Large intestine (tissue), 3 donors: ENCODE data around the gene KCNIP3. TPM values are rescaled to one million over a fixed set of nuclear protein-coding genes. Genes with fewer than 3 reads are reported as not detected.

Experiments used
- DNase-seq, 2 donors: peaks; one replicate each; pipeline versions ENCODE4 v3.0.0 to v3.0.0-alpha.2; 2013
- H3K27ac ChIP-seq: one replicate; pipeline ENCODE4 v1.5.1; 2013; ENCODE audit warnings: low read length
- H3K27me3 ChIP-seq: 2 replicates; pipeline ENCODE4 v1.6.1; 2013; ENCODE audit warnings: low read length; ENCODE audit not compliant: control insufficient read depth, insufficient read depth
- H3K36me3 ChIP-seq: 2 replicates; pipeline ENCODE4 v1.6.1; 2013; ENCODE audit warnings: low read length; ENCODE audit not compliant: control insufficient read depth, insufficient read depth
- H3K4me1 ChIP-seq: one replicate; pipeline ENCODE4 v1.6.1; 2013; ENCODE audit warnings: low read length; ENCODE audit not compliant: control insufficient read depth, insufficient read depth
- H3K4me3 ChIP-seq: one replicate; pipeline ENCODE4 v1.5.1; 2013; ENCODE audit warnings: low read length
- H3K9me3 ChIP-seq: one replicate; pipeline ENCODE4 v1.6.1; 2013; ENCODE audit warnings: mild to moderate bottlenecking, low read depth, low read length, moderate library complexity; ENCODE audit not compliant: control insufficient read depth
- WGBS: methylation state at CpG from one replicate; pipeline ENCODE4 v1.1.5; 2013; ENCODE audit warnings: low lambda C conversion rate; ENCODE audit not compliant: insufficient coverage; 5-methylcytosine and 5-hydroxymethylcytosine counted together
- polyA plus RNA-seq: library from polyadenylated mRNA; unstranded; fragments of 120-200 nt; gene quantifications from one replicate; pipeline ENCODE4 v1.2.1, GENCODE V29; 2013

The KCNIP3 gene
- polyA plus RNA-seq, 1 donor: 2.1 TPM

DNA sequence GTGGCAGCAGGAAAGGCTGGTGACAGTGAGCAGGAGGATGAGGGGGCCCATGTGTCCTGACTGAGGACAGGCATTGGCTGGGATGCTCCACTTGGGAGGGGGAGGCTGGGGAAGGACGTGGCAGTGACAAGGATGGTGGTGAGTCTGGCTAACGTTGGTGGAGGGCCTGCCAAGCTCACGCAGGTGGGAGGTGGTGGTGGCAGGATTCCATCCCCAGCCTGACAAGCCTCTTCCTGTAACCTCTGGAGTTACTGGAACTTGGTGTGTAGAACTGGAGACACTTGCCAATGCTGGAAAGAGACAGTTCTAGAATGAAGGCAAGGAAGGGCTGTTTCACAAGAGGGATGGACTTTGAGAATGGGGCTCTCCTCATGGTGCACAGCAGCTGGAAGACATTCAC is 14.7 kb upstream of the KCNIP3 start:
- DNase-seq: no peak
- no peaks in the 10 kb centered on the region for H3K9me3 ChIP-seq
- H3K4me1 ChIP-seq: peaks cover 3% of the 10 kb centered on the region
- no peak overlapping the region for H3K4me3 ChIP-seq
- H3K36me3 ChIP-seq: no peaks in the 10 kb centered on the region
- no peak overlapping the region for H3K27ac ChIP-seq
- H3K27me3 ChIP-seq: no peaks in the 10 kb centered on the region
- WGBS: no CpG with 5 or more reads among the region's 3 CpGs

DNA sequence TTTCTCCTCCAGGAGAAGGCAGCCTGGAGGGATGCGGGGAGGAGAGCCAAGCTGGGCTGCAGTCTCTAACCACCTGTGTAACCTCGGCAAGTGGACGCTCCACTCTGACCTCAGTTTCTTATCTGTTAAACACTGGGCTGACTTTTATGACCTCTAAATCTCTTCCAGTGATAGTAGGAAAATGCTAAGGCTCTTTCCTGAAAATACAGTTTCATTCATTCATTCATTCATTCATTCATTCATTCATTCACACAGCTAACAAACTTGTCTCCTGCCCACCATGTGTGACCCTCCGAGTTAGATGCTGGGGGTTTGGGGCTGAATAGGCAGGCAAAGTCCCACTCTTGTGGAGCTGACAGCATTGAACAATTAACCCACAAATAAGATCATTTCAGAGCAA is 13.6 kb upstream of the KCNIP3 start:
- Histone ChIP-seq H3K36me3 (no peaks in the 10 kb centered on the region), H3K27ac (no peak overlapping the region), H3K4me1 (no peaks in the 10 kb centered on the region), H3K9me3 (no peaks in the 10 kb centered on the region), H3K27me3 (no peaks in the 10 kb centered on the region), H3K4me3 (no peak overlapping the region)
- no CpG with 5 or more reads among the region's 4 CpGs for WGBS
- no peak for DNase-seq

DNA sequence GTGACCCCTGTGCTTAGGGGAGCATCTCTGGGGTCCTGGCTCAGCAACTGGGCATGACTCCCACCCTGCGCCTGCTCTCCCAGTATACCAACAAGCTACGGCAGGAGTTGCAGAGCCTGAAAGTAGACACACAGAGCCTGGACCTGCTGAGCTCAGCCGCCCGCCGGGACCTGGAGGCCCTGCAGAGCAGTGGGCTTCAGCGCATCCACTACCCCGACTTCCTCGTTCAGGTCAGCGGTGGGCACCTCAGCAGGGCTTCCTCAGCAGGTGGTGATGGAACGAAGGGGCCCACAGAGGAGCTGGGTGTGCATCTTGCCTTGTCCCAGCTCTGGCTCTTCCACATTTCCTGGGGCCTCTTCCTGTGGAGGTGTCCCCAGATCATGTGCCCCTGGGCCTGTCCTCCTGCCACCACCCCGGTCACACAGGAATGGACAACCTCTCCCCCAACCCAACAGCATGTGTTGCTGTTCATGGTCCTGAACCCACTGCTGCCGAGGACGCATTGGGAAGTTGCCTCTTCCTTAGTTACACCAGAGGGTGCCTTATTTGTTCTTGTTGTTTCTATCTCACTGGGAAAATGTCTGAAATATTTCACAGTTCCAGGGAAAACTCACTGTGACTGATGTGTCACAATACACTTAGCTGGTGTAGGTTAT is 12.1 kb upstream of the KCNIP3 start:
- Histone ChIP-seq H3K4me1 (no peaks in the 10 kb centered on the region), H3K27ac (no peak overlapping the region), H3K27me3 (no peaks in the 10 kb centered on the region), H3K4me3 (no peak overlapping the region), H3K9me3 (no peaks in the 10 kb centered on the region), H3K36me3 (no peaks in the 10 kb centered on the region)
- no CpG with 5 or more reads among the region's 13 CpGs for WGBS
- no peak for DNase-seq

DNA sequence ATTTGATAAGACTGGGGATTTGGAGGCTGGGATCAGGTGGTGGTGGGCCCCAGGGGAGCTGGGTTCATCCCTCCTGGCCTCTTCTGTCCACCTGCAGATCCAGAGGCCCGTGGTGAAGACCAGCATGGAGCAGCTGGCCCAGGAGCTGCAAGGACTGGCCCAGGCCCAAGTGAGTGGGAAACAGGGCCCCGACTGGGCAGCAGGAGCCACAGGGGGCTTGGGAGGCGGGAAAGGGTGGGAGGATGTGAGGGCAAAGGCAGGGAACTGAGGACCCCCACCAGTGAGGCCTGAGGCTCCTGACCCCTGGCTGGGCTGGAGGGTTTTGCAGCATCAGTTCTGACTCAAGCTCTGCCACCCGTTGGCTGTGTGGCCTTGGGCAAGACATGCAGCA is 11.6 kb upstream of the KCNIP3 start:
- no peaks in the 10 kb centered on the region for H3K9me3 ChIP-seq
- H3K27ac ChIP-seq: no peak overlapping the region
- no peaks in the 10 kb centered on the region for H3K27me3 ChIP-seq
- no peaks in the 10 kb centered on the region for H3K36me3 ChIP-seq
- H3K4me3 ChIP-seq: no peak overlapping the region
- no peak for DNase-seq
- H3K4me1 ChIP-seq: no peaks in the 10 kb centered on the region
- no CpG with 5 or more reads among the region's 4 CpGs for WGBS

DNA sequence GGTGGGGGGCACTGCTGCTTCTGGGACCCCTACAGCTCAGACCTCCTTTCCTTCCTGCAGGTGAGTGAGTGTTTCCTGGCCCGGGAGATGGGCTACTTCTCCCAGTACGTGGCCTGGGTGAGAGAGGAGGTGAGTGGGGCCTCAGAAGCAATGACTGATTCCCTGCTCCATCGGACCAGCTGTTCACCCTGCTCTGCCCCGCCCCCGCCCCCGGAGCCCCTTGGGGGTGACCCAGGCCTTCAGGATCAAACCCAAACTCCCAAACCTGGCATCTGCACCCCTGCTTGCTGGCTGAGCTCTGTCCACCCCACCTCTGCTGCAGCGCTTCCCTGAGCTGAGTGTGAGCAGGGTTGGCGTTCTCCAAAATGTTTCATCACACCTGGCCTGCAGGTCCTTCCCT is 9.8 kb upstream of the KCNIP3 start:
- no CpG with 5 or more reads among the region's 8 CpGs for WGBS
- no peak overlapping the region for H3K27ac ChIP-seq
- no peak for DNase-seq
- no peaks in the 10 kb centered on the region for H3K9me3 ChIP-seq
- no peak overlapping the region for H3K4me3 ChIP-seq
- no peaks in the 10 kb centered on the region for H3K4me1 ChIP-seq
- no peaks in the 10 kb centered on the region for H3K27me3 ChIP-seq
- H3K36me3 ChIP-seq: no peaks in the 10 kb centered on the region

DNA sequence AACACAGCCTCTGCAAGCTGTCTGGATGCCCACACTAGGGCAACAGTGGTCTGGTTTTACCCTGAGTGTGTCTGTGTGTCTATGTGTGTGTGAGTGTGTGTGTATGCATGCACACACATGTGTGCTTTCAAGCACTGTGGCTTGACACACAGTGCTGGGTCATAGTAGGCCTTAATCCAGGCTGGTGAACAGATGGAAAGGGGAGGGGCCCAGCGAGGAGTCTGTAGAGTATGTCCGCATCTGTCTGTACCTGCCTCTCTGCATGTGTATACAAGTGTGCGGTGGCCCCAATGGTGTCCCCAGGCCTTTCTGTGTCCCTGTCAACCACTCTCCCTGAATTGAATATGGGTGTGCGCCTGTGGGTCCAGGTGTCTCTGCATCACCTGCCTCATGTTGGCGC is 9.3 kb upstream of the KCNIP3 start:
- no peak overlapping the region for H3K4me3 ChIP-seq
- no CpG with 5 or more reads among the region's 5 CpGs for WGBS
- no peak overlapping the region for H3K27ac ChIP-seq
- H3K9me3 ChIP-seq: no peaks in the 10 kb centered on the region
- no peaks in the 10 kb centered on the region for H3K27me3 ChIP-seq
- H3K36me3 ChIP-seq: no peaks in the 10 kb centered on the region
- no peak for DNase-seq
- no peaks in the 10 kb centered on the region for H3K4me1 ChIP-seq

DNA sequence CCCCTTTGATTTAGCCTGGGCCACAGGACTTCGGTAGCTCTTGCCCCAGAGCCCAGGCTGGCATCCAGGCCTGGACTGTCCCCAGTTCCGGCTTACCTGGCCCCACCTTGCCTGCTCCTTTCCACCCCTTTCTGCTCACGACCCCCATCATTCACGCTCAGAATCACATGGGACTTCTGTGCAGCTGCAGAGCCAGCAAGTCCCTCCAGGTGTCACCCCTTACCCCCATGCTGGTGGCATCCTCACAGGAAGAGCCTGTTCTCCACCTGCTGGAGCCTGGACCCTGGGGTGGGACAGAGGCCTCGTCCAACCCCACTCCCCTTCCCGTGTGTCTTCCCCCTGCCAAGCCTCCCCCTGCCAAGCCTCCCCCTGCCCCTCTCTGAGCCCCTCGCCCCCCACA is 7.9 kb upstream of the KCNIP3 start:
- WGBS: no CpG with 5 or more reads among the region's 7 CpGs
- Histone ChIP-seq H3K4me1 (no peaks in the 10 kb centered on the region), H3K9me3 (peaks cover 10% of the 10 kb centered on the region), H3K27me3 (no peaks in the 10 kb centered on the region), H3K36me3 (no peaks in the 10 kb centered on the region), H3K27ac (no peak overlapping the region), H3K4me3 (no peak overlapping the region)
- DNase-seq: no peak

DNA sequence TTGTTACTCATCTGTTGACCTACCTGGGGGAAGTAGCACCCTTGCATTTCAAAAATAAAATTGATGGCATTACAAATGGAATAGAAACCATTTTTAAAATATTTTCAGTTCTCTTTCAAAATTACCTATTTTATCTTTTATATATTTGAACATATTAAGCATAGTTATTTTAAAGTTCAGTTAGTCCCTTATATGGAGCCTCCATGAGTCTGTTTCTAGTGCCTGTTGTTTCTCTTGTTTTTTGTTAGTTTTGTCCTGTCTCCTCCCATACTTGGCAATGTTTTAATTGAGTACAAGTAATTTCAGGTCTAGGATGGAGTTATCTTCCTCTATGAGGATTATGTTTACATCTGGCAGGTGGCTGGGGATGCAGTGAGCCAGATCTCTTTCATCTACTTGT is 5.9 kb upstream of the KCNIP3 start:
- Histone ChIP-seq H3K27me3 (no peaks in the 10 kb centered on the region), H3K27ac (no peak overlapping the region), H3K36me3 (no peaks in the 10 kb centered on the region), H3K4me1 (no peaks in the 10 kb centered on the region), H3K9me3 (peaks cover 10% of the 10 kb centered on the region), H3K4me3 (no peak overlapping the region)
- DNase-seq: no peak

DNA sequence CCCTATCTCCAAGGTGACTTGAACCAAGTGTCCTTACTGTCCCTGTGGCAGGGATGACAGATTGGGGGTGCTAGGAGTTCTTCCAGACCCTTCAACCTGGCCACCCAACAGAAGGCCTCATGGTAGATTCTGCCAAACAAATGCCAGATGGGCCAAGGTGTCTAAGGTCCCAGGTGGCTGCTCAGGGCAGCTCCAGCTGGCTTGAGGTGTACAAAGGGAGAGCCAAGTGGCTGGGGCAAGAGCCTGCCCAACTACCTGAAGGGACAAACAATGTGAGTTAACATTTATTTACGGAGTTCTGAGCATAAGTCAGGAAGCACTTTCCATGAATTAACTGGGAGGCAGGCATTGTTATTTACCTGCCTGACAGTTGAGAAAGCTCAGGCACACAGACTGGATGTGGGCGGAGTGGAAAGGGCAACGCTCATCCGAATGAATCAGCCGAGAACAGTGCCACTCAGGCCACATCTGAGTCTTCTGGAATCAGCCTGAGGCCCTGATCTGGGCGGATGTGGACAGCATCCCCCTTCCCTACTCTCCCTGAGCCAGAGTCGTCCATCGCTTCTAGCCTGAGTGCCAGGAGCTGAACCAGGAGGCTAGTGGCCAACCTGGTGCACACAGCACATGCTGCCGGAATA is 4.4 kb upstream of the KCNIP3 start:
- Histone ChIP-seq H3K4me3 (no peak overlapping the region), H3K27ac (no peak overlapping the region), H3K36me3 (no peaks in the 10 kb centered on the region), H3K9me3 (peaks cover 10% of the 10 kb centered on the region), H3K4me1 (peaks cover 3% of the 10 kb centered on the region), H3K27me3 (no peaks in the 10 kb centered on the region)
- no peak for DNase-seq
- WGBS: no CpG with 5 or more reads among the region's 9 CpGs

DNA sequence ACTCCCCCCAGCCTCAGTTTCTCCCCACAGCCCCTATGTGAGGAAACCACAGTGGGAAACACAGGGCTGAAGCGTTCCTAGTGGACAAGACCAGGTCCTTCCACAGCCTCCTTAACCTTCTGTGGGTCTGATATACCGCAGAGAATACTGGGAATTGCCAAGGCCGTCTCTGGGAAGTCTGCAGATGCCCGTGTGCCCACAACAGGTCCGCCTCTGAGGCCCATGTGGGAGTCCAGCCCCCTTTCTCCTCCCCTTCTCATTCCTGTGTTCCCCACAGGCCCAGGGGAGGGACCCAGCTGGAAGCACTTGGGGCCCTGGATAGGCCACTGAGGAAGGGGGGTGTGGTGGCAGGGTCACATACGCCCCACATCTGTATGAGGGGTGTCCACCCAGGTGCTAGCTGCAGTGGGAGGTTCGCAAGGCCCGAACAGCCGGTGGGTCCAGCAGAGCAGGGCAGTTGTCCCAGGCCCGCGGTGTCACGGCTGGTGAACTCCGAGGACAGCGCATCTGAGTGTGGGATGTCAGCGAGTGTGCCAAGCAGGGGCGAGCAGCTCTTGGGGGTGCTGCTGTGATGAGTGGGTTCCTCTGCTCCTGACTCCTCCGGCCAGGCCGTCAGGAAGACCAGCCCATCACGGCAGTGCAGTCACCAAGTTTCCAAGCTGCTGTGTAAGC is 2.4 kb upstream of the KCNIP3 start:
- WGBS: no CpG with 5 or more reads among the region's 19 CpGs

DNA sequence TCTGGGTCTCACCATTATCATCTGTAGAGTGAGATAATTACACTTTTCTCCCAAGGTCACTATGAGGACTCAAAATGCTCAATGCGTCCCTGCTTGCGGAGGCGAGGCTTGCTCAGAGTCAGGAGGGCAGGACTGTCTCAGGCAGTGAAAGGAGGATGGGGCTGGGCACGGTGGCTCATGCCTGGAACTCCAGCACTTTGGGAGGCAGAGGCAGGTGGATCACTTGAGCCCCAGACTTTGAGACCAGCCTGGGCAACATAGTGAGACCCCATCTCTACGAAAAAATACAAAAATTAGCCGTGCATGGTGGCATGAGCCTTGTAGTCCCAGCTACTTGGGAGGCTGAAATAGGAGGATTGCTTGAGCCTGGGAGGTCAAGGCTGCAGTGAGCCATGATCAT is 1.8 kb upstream of the KCNIP3 start:
- Histone ChIP-seq H3K36me3 (no peaks in the 10 kb centered on the region), H3K4me3 (no peak overlapping the region), H3K9me3 (peaks cover 10% of the 10 kb centered on the region), H3K27ac (no peak overlapping the region), H3K4me1 (peaks cover 5% of the 10 kb centered on the region), H3K27me3 (no peaks in the 10 kb centered on the region)
- DNase-seq: no peak
- no CpG with 5 or more reads among the region's 6 CpGs for WGBS

More for the DNA sequence above, 2.4 kb upstream of the KCNIP3 start:
- Histone ChIP-seq H3K36me3 (no peaks in the 10 kb centered on the region), H3K27ac (no peak overlapping the region), H3K4me3 (no peak overlapping the region), H3K27me3 (no peaks in the 10 kb centered on the region), H3K4me1 (peaks cover 5% of the 10 kb centered on the region), H3K9me3 (peaks cover 10% of the 10 kb centered on the region)
- no peak for DNase-seq
